HUES48 (cell line): Measurements from ENCODE around the gene RSPH10B2.
"Not testable (repeated sequence)": the region's sequence is repeated elsewhere in the genome, so short reads cannot be mapped to it uniquely, and the experiment has no call there.

Source experiments
- H3K27ac ChIP-seq: one replicate; pipeline ENCODE4 v1.7.0; 2013; ENCODE audit warnings: low read depth, low read length, inconsistent platforms
- H3K27me3 ChIP-seq: 2 replicates; pipeline ENCODE4 v1.6.1; 2013; ENCODE audit warnings: mild to moderate bottlenecking, low read length; ENCODE audit not compliant: control insufficient read depth, insufficient read depth
- H3K36me3 ChIP-seq: 2 replicates; pipeline ENCODE4 v1.6.1; 2013; ENCODE audit warnings: low read length; ENCODE audit not compliant: control insufficient read depth, insufficient read depth
- H3K4me1 ChIP-seq: 2 replicates; pipeline ENCODE4 v1.6.1; 2013; ENCODE audit warnings: mild to moderate bottlenecking, low read length; ENCODE audit not compliant: control insufficient read depth, insufficient read depth
- H3K4me3 ChIP-seq: 2 replicates; pipeline ENCODE4 v1.5.1; 2013; ENCODE audit warnings: mild to moderate bottlenecking, low read depth, low read length
- H3K9ac ChIP-seq: 2 replicates; pipeline ENCODE4 v1.6.1; 2013; ENCODE audit warnings: mild to moderate bottlenecking, low read depth, low read length, moderate library complexity
- H3K9me3 ChIP-seq: 2 replicates; pipeline ENCODE4 v1.6.1; 2013; ENCODE audit warnings: low read length; ENCODE audit not compliant: control insufficient read depth, insufficient read depth

RSPH10B2 gene

GRCh38 chr7:6727663-6728062, 26.2 kb upstream of the RSPH10B2 start:
- Histone ChIP-seq H3K4me3 (no peak overlapping the region), H3K9me3 (no peaks in the 10 kb centered on the region), H3K36me3 (peaks cover 4% of the 10 kb centered on the region), H3K4me1 (no peaks in the 10 kb centered on the region), H3K9ac (no peak overlapping the region), H3K27me3 (no peaks in the 10 kb centered on the region), H3K27ac (no peak overlapping the region)

- H3K27me3 ChIP-seq, H3K9me3 ChIP-seq, H3K9ac ChIP-seq, H3K4me1 ChIP-seq: not testable (repeated sequence)
- Histone ChIP-seq H3K27ac (peak overlapping the region; percentile 86), H3K4me3 (peak overlapping the region; percentile 83), H3K36me3 (peaks cover 17% of the 10 kb centered on the region)
Observed at GRCh38 chr7:6728893-6729491, 24.9 kb upstream of the RSPH10B2 start.

- Histone ChIP-seq H3K27me3 (no peaks in the 10 kb centered on the region), H3K27ac (peak overlapping the region; percentile 86), H3K9me3 (no peaks in the 10 kb centered on the region), H3K9ac (peak overlapping the region; percentile 80), H3K4me1 (no peaks in the 10 kb centered on the region), H3K4me3 (peak overlapping the region; percentile 83), H3K36me3 (peaks cover 21% of the 10 kb centered on the region)
Observed at GRCh38 chr7:6729492-6730342, 24.2 kb upstream of the RSPH10B2 start.

DNA sequence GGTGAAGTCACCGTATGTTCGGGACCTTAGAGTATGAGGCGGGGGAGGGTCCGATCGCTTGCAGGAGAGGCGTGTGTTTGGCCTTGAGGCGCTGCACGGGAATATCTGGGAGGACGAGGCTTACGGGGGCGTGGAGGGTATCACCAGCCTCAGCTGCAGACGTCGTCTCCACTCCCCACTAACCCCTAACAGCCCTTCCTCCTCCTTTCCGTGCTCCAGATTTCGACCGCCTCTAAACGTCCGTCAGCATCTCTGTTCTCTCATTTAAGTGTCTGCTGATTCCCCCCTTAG, 23.6 kb upstream of the RSPH10B2 start:
- Histone ChIP-seq H3K4me3 (peak overlapping the region; percentile 83), H3K27ac (no peak overlapping the region), H3K9me3 (no peaks in the 10 kb centered on the region)

GRCh38 chr7:6738415-6738814, 15.5 kb upstream of the RSPH10B2 start:
- not testable (repeated sequence) for H3K4me3 ChIP-seq, H3K4me1 ChIP-seq, H3K27me3 ChIP-seq, H3K9me3 ChIP-seq, H3K27ac ChIP-seq, H3K9ac ChIP-seq
- H3K36me3 ChIP-seq: peaks cover 45% of the 10 kb centered on the region

More for the DNA sequence above, 23.6 kb upstream of the RSPH10B2 start:
- H3K9ac ChIP-seq: peak overlapping the region; percentile 80
- H3K36me3 ChIP-seq: peaks cover 27% of the 10 kb centered on the region
- H3K4me1 ChIP-seq: no peaks in the 10 kb centered on the region
- no peaks in the 10 kb centered on the region for H3K27me3 ChIP-seq

DNA sequence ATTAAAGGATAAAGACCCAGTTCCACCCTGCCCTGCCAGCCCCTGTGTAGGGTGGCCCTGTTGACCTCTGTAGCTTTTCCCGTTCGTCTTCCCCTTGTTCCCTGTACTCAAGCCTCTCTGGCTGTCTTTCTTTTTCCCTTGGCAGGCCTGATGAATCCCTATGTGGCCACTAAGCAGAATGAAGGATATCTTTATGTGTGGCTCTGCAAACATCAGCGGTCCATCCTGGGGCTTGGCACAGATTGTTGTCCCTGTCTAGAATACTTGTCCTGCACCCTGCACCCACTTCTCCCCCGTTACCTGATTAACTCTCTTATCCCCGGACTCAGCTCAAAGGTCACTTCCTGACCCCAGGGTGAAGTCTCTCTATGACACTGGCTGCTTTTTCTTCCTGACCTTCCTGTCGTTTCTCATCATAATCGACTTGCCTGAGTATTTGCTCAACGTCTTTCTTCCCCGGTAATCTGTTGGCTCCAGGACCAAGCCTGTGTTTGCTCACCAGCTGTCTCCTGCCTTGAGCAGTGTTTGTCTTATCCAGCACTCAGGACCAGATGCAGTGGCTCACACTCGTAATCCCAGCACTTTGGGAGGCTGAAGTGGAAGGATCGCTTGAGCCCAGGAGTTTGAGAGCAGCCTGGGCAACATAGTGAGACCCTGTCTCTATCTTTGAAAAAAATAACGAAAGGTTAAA, 9.3 kb upstream of the RSPH10B2 start:
- not testable (repeated sequence) for H3K9ac ChIP-seq, H3K27me3 ChIP-seq, H3K36me3 ChIP-seq, H3K4me3 ChIP-seq, H3K4me1 ChIP-seq, H3K27ac ChIP-seq, H3K9me3 ChIP-seq

DNA sequence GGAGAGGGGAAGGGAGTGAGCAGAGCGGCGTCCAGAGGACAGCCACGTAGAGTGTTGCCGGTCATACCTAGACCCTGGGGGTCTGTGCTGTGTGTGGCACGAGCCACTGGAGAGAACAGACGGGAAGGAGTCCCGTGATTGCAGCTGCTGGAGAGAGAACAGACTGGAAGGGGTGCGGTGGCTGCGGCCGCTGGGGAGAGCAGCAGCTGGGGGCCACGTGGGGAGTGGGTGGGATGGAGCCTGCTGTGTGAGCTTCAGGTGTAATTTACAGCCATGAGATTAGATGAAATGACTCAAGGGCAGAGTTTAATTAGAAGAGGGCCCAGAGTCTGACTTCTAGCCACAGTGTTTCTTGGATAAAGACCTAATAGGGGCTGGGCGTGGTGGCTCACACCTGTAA, 4.6 kb upstream of the RSPH10B2 start:
- H3K4me3 ChIP-seq, H3K9ac ChIP-seq, H3K9me3 ChIP-seq, H3K27ac ChIP-seq, H3K36me3 ChIP-seq, H3K4me1 ChIP-seq, H3K27me3 ChIP-seq: not testable (repeated sequence)

- not testable (repeated sequence) for H3K27ac ChIP-seq, H3K4me3 ChIP-seq, H3K9ac ChIP-seq, H3K4me1 ChIP-seq, H3K27me3 ChIP-seq, H3K9me3 ChIP-seq, H3K36me3 ChIP-seq
Observed at GRCh38 chr7:6750173-6750572, 3.7 kb upstream of the RSPH10B2 start.

GRCh38 chr7:6761186-6761585, 7.3 kb downstream of the RSPH10B2 start:
- H3K27ac ChIP-seq, H3K9ac ChIP-seq, H3K9me3 ChIP-seq, H3K4me1 ChIP-seq, H3K27me3 ChIP-seq, H3K4me3 ChIP-seq, H3K36me3 ChIP-seq: not testable (repeated sequence)

DNA sequence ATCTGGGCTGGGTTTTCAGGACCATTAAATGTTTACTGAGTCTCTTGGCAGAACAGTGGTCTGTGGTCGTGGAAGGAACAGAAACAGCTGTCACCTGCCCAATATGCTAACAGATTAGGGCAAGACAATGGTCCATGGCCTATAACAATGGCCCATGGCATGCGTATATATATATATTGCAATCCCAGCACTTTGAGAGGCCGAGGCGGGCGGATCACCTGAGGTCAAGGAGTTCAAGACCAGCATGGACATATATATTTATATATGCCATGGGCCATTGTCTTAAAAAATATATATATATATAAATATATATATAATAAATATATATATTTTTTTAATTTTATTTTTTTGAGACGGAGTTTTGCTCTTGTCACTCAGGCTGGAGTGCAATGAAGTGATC, 27.7 kb downstream of the RSPH10B2 start:
- H3K27ac ChIP-seq, H3K9ac ChIP-seq, H3K36me3 ChIP-seq, H3K27me3 ChIP-seq, H3K4me1 ChIP-seq, H3K4me3 ChIP-seq, H3K9me3 ChIP-seq: not testable (repeated sequence)

GRCh38 chr7:6789353-6789752, 35.5 kb downstream of the RSPH10B2 start:
- not testable (repeated sequence) for H3K9ac ChIP-seq, H3K36me3 ChIP-seq, H3K4me1 ChIP-seq, H3K27ac ChIP-seq, H3K9me3 ChIP-seq, H3K4me3 ChIP-seq, H3K27me3 ChIP-seq
